KMS-11 (cell line): Measurements from ENCODE around the gene UCK2.

Experiments used
- H2AFZ ChIP-seq: fragments of 200-600 bp; sonication (generic); 2 replicates; pipeline ENCODE4 v1.6.1; 2016; ENCODE audit warnings: antibody characterized with exemption, mixed run types, low read depth
- H3K27ac ChIP-seq: fragments of 200-600 bp; sonication (generic); 2 replicates; pipeline ENCODE4 v1.6.1; 2016; ENCODE audit warnings: mild to moderate bottlenecking, mixed run types
- H3K27me3 ChIP-seq: fragments of 200-600 bp; sonication (generic); 2 replicates; pipeline ENCODE4 v1.6.1; 2017; ENCODE audit warnings: mild to moderate bottlenecking, low read depth, mixed run types, moderate library complexity; ENCODE audit not compliant: insufficient read depth
- H3K36me3 ChIP-seq: fragments of 200-600 bp; sonication (generic); 2 replicates; pipeline ENCODE4 v1.6.1; 2017; ENCODE audit warnings: mild to moderate bottlenecking, mixed run types; ENCODE audit not compliant: insufficient read depth
- H3K4me1 ChIP-seq: fragments of 200-600 bp; sonication (generic); 2 replicates; pipeline ENCODE4 v1.6.1; 2016; ENCODE audit warnings: mild to moderate bottlenecking, low read depth, mixed run types; ENCODE audit not compliant: poor library complexity, severe bottlenecking
- H3K4me2 ChIP-seq: fragments of 200-600 bp; sonication (generic); 2 replicates; pipeline ENCODE4 v1.7.0; 2016; ENCODE audit warnings: mild to moderate bottlenecking, mixed run types
- H3K4me3 ChIP-seq: fragments of 200-600 bp; sonication (generic); IDR thresholded peaks from 2 replicates; pipeline ENCODE4 v1.6.1; 2017; ENCODE audit warnings: low read depth, low read length, mixed read lengths; ENCODE audit not compliant: insufficient read depth
- H3K79me2 ChIP-seq: fragments of 200-600 bp; sonication (generic); 2 replicates; pipeline ENCODE4 v1.6.1; 2016; ENCODE audit warnings: low read depth, mixed run types; ENCODE audit not compliant: insufficient read depth
- H3K9ac ChIP-seq: fragments of 200-600 bp; sonication (generic); 2 replicates; pipeline ENCODE4 v1.6.1; 2016; ENCODE audit warnings: mild to moderate bottlenecking, mixed run types
- H4K20me1 ChIP-seq: fragments of 200-600 bp; sonication (generic); 2 replicates; pipeline ENCODE4 v1.6.1; 2016; ENCODE audit warnings: mild to moderate bottlenecking, mixed run types; ENCODE audit not compliant: insufficient read depth
- CTCF ChIP-seq: fragments of 200-600 bp; sonication (generic); conservative IDR thresholded peaks from 2 replicates; pipeline ENCODE4 v1.6.1; 2017; ENCODE audit warnings: low read depth, mild to moderate bottlenecking, antibody characterized with exemption, low read length, moderate library complexity, mixed read lengths

The UCK2 gene

GRCh38 chr1:165826565-165827267 lies 698 bp upstream of the UCK2 start:
- Histone ChIP-seq H3K4me2 (peak overlapping the region; percentile 68), H3K27ac (peak overlapping the region; percentile 92; the same call in 1 of the 2 replicates), H2AFZ (peak overlapping the region; percentile 77), H3K4me1 (peaks cover 30% of the 10 kb centered on the region), H3K79me2 (peaks cover 37% of the 10 kb centered on the region), H3K27me3 (no peaks in the 10 kb centered on the region), H3K36me3 (no peaks in the 10 kb centered on the region), H3K4me3 (peak overlapping the region; percentile 89), H3K9ac (peak overlapping the region; percentile 23; the same call in 1 of the 2 replicates), H4K20me1 (peaks cover 15% of the 10 kb centered on the region)
- TF ChIP-seq CTCF, result 0 out of 2 replicates have a peak, but pooled peaks have one; percentile 12

GRCh38 chr1:165828103-165828668 lies 772 bp downstream of the UCK2 start:
- Histone ChIP-seq H3K4me3 (peak overlapping the region; percentile 98), H3K4me2 (peak overlapping the region; percentile 89), H2AFZ (peak overlapping the region; percentile 77), H3K27me3 (no peaks in the 10 kb centered on the region), H3K79me2 (peaks cover 52% of the 10 kb centered on the region), H3K36me3 (no peaks in the 10 kb centered on the region), H3K4me1 (peaks cover 45% of the 10 kb centered on the region), H4K20me1 (peaks cover 29% of the 10 kb centered on the region), H3K9ac (peak overlapping the region; percentile 96), H3K27ac (peak overlapping the region; percentile 92)
- 0 out of 2 replicates have a peak, but pooled peaks have one; percentile 22 for TF ChIP-seq CTCF

- Histone ChIP-seq H3K4me2 (peak overlapping the region; percentile 89), H2AFZ (peak overlapping the region; percentile 77), H3K4me1 (peaks cover 51% of the 10 kb centered on the region), H3K4me3 (peak overlapping the region; percentile 98), H4K20me1 (peaks cover 36% of the 10 kb centered on the region), H3K27me3 (no peaks in the 10 kb centered on the region), H3K36me3 (no peaks in the 10 kb centered on the region), H3K27ac (peak overlapping the region; percentile 92), H3K9ac (peak overlapping the region; percentile 96), H3K79me2 (peaks cover 58% of the 10 kb centered on the region)
- TF ChIP-seq CTCF, result no peak
These were observed 1.4 kb downstream of the UCK2 start for GRCh38 chr1:165828669-165829329.

- H3K4me1 ChIP-seq, result peaks cover 62% of the 10 kb centered on the region
These were observed 2.5 kb downstream of the UCK2 start for GRCh38 chr1:165829888-165830287.

More at GRCh38 chr1:165829888-165830287, 2.5 kb downstream of the UCK2 start:
- Histone ChIP-seq H3K4me2 (peak overlapping the region; percentile 89), H4K20me1 (peaks cover 46% of the 10 kb centered on the region), H3K9ac (peak overlapping the region; percentile 96; the same call in 1 of the 2 replicates), H2AFZ (no peak overlapping the region), H3K27ac (peak overlapping the region; percentile 92; the same call in 1 of the 2 replicates), H3K79me2 (peaks cover 69% of the 10 kb centered on the region), H3K27me3 (no peaks in the 10 kb centered on the region), H3K4me3 (no peak overlapping the region), H3K36me3 (no peaks in the 10 kb centered on the region)
- no peak for TF ChIP-seq CTCF
